ENCODE results near the gene TMEM123.
"Not testable (repeated sequence)": the region's sequence is repeated elsewhere in the genome, so short reads cannot be mapped to it uniquely, and the experiment has no call there.

TMEM123 gene

GRCh38 chr11:102389253-102389652 lies 63.3 kb downstream of the TMEM123 start:
- no peak for DNase-seq

DNA sequence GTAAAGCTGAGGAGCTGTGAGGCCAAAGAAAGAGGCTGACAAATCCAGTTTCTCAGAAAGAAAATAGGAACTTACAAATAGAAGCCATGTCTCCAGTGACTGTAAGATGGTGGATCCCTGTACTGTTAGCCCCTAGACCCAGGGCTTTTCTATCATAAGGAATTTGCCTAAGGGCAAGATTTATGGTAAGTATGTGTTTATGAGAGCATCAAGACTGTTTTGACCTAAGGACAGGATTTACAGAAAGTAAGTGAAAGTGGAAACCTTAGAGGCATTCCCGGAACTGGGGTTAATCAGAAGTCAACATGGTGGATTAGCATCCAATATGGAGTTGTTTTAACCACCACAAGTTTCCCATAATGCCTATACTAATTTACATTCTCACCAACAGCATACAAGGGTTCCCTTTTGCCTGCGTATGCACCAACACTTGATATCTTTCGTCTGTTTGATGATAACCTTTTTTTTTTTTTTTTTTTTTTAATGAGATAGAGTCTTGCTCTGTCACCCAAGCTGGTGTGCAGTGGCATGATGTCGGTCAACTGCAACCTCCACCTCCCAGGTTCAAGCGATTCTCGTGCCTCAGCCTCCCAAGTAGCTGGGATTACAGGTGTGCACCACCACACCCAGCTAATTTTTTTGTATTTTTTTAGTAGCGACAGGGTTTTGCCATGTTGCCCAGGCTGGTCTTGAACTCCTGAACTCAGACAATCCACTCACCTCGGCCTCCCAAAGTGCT lies 65.4 kb downstream of the TMEM123 start:
- DNase-seq = no peak

- DNase-seq = no peak
These were observed 66.3 kb downstream of the TMEM123 start for GRCh38 chr11:102386136-102386734.

GRCh38 chr11:102385085-102386007 lies 67.2 kb downstream of the TMEM123 start:
- no peak for DNase-seq

- no peak for DNase-seq
These were observed 68.0 kb downstream of the TMEM123 start for GRCh38 chr11:102384419-102385079.

GRCh38 chr11:102383839-102384238 lies 68.7 kb downstream of the TMEM123 start:
- DNase-seq = no peak

GRCh38 chr11:102382384-102382783 lies 70.2 kb downstream of the TMEM123 start:
- DNase-seq = no peak

DNA sequence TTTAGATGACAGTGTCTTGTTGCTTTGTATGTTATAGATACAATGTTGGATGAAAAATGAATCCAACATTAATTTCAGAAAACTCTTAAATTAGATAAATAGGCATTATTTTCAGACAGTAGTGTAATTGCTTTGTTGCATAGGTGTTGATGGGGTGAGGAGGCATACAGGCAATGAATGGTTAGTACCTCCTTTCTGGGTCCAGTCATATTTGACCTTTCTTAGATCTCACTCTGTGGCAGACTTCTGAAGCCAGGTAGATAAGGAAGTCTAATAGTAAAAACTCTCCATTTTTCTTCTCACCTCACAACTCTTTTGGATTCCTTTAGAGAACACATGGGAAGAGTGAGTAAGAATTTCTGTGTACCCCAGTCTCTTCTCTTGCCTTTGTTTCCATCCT lies 73.7 kb downstream of the TMEM123 start:
- DNase-seq = no peak

- no peak for DNase-seq
These were observed 74.7 kb downstream of the TMEM123 start for GRCh38 chr11:102377891-102378290.

- no peak for DNase-seq
These were observed 76.7 kb downstream of the TMEM123 start for GRCh38 chr11:102375720-102376399.

DNA sequence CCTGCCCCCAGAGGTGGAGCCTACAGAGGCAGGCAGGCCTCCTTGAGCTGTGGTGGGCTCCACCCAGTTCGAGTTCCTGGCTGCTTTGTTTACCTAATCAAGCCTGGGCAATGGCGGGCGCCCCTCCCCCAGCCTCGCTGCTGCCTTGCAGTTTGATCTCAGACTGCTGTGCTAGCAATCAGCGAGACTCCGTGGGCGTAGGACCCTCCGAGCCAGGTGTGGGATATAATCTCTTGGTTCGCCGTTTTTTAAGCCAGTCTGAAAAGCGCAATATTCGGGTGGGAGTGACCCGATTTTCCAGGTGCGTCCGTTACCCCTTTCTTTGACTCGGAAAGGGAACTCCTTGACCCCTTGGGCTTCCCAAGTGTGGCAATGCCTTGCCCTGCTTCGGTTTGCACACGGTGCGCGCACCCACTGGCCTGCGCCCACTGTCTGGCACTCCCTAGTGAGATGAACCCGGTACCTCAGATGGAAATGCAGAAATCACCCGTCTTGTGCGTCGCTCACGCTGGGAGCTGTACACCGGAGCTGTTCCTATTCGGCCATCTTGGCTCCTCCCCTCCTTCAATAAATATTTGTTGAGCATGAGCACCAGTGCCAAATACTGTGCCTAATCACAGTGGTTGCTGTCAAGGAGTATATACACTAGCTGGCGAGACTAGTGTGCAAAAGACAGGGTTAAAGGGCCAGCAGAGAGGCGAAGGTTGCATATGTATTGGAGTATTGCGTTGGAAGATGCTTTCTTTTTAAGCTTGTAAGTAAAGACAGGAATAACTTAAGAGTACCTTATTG lies 77.7 kb downstream of the TMEM123 start:
- DNase-seq = not testable (repeated sequence)

DNA sequence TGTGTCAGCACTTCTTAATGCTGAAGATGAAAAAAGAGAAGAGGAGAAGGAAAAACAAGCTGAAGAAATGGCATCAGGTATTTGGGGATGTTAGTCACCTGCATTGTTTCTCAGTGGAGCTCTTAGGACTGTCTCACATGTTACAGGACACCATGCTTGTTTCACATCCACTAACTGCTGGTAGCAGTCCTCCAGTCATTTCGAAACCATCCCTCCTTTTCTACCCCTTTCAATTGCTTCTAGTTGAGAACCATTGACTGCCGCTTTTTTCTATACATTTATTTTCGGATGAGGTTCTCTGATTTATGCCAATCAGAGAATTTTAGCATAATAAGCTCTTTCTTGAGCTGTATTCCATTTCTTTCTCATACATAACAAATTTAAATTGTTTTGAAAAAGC lies 84.1 kb downstream of the TMEM123 start:
- no peak for DNase-seq

DNA sequence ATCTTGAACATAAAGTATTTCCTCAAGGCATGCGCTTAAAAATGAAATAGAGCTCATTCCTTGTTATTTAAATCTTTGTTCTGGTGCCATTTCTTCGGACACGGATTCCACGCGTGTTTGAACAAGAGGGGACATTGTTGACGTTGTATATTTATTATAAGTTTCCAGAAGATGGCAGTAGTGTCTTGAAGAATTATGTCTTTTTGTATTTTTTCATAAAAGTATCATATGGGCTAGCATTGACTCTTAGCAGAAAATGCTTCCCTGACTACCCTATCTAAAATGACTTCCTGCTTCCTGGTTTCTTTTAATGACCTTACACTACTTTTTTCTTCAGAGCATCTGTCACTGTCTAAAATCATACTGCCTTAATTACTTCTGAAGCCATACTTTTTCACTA lies 85.2 kb downstream of the TMEM123 start:
- DNase-seq = no peak

DNA sequence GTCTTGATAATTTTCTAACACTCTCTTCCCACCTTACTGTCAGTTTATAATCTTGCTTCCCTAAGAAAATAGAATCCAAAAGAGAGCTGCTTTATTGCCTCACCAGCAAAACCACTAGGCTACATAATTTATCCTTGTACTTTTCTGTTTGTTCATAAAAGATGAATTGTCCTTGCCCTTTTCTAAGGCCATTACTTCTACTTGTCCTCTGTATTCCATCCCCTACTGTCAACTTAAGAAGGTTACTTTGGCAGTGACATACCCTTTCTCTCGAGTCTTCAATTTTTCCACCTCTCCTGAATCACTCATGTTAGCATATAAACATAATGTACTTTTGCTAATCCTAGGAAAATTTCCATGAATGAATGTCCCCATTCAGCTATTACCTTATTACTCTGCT lies 87.6 kb downstream of the TMEM123 start:
- DNase-seq = no peak

- no peak for DNase-seq
These were observed 91.2 kb downstream of the TMEM123 start for GRCh38 chr11:102361086-102362031.

DNA sequence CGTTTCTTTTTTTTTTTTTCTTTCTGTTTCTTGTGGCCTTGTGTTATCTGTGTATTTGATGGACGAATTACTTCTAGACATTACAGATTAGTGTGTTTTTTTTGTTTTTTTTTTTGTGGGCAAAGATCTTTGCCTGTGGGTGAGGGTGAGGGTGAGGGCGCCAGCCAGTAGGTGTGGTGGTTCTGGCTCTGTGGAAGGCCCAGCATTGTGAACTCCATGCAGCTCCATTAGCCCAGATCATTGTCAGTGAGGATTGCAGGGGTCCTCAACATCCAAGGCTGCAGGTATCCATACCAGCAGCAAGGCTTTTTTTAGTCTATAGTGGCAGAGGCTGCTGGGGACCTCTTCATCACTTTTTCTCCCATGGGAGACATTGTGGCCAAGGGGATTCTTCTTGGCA lies 91.9 kb downstream of the TMEM123 start:
- no peak for DNase-seq

GRCh38 chr11:102359372-102359771 lies 93.2 kb downstream of the TMEM123 start:
- DNase-seq = no peak

DNA sequence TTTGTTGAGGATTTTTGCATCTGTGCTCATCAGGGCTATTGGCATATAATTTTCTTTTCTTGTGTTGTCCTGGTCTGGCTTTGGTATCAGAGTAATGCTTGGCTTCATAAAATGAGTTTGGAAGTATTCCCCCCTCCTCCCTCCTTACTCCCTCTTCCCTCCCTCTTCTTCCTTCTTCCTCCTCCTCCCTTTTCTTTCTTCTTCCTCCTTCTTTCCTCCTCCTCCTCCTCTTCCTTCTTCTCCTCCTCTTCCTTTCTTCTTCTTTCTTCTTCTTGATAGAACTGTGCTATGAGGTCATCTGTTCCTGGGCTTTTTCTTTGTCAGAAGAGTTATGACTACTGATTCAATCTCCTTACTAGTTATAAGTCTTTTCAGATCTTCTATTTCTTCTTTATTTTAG lies 95.4 kb downstream of the TMEM123 start:
- no peak for DNase-seq

- DNase-seq = no peak
These were observed 104.8 kb downstream of the TMEM123 start for GRCh38 chr11:102347462-102348370.
